AG10803 (cell line): ENCODE data around the gene ACTR6.

Experiments used
- DNase-seq: peaks from one replicate; pipeline ENCODE4 v3.0.0; 2010; ENCODE audit warnings: low read depth
- H3K4me3 ChIP-seq: 2 replicates; pipeline ENCODE4 v1.5.1; 2011; ENCODE audit warnings: mild to moderate bottlenecking, low read length, control low read depth
- TF ChIP-seq, protein P1 (sequence below): conservative IDR thresholded peaks from 2 replicates; pipeline ENCODE4 v1.5.1; 2011; ENCODE audit warnings: mild to moderate bottlenecking, low read length, control low read depth, inconsistent platforms

Gene ACTR6

DNA sequence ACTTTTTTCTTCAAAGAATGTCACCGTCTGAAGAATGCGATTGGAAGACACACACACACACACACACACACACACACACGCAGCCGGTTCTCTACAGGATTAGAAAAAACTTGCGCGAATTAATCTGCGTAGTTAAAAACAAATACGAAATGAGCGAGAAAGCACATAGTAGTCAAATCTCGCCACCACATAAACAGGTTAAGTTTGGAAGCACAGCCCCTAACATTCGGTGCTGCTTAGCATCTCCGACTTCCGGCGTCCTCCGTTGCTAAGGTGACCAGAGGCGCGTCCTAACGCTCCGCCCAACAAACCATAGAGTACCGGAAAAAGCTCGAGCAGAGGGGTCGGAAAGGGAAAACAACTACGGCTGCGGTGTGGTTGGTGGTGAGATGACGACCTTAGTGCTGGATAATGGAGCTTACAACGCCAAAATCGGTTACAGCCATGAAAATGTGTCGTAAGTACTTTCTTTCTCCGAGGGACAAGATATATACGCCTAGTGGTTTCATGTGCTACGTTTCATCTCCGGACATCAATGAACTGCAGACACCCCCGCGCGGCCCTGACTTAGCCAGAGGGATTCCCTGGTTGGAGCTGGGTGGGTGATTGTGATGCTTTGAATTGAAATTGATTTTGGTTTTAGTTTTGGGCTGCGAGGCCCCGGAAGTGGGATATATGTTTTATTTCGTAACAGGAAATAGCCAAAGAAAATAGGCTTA lies at the start of gene ACTR6:
Gene ACTR6, plus strand, starts transcription at position 353 of the 719 bp plus-strand sequence. Its CDS starts 37 bp downstream, at position 390.
- DNase-seq: peak; percentile 94
- H3K4me3 ChIP-seq: peak within 1 kb of the TSS; percentile 93
- TF ChIP-seq, protein P1, sequence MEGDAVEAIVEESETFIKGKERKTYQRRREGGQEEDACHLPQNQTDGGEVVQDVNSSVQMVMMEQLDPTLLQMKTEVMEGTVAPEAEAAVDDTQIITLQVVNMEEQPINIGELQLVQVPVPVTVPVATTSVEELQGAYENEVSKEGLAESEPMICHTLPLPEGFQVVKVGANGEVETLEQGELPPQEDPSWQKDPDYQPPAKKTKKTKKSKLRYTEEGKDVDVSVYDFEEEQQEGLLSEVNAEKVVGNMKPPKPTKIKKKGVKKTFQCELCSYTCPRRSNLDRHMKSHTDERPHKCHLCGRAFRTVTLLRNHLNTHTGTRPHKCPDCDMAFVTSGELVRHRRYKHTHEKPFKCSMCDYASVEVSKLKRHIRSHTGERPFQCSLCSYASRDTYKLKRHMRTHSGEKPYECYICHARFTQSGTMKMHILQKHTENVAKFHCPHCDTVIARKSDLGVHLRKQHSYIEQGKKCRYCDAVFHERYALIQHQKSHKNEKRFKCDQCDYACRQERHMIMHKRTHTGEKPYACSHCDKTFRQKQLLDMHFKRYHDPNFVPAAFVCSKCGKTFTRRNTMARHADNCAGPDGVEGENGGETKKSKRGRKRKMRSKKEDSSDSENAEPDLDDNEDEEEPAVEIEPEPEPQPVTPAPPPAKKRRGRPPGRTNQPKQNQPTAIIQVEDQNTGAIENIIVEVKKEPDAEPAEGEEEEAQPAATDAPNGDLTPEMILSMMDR: no peak

DNA sequence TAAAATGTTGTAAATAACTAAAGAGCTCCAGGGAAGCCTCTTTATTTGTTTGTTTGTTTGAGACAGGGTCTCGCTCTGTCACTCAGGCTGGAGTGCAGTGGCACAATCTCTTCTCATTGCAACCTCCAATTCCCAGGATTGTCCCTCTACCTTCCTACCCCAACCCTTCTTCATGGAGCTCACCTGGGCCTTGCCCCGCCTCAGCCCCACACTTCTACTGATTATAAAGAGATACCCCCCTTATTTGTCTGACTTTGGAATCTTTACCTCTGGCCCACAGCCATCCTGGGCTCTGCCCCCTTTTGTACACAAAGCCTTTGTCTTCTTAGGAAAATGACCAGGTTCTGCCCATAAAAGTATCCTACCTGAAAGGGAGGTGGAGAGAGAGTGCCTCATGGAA lies 48.8 kb upstream of the ACTR6 start:
- no peak overlapping the region for H3K4me3 ChIP-seq
- TF ChIP-seq, protein P1: no peak
- DNase-seq: no peak

DNA sequence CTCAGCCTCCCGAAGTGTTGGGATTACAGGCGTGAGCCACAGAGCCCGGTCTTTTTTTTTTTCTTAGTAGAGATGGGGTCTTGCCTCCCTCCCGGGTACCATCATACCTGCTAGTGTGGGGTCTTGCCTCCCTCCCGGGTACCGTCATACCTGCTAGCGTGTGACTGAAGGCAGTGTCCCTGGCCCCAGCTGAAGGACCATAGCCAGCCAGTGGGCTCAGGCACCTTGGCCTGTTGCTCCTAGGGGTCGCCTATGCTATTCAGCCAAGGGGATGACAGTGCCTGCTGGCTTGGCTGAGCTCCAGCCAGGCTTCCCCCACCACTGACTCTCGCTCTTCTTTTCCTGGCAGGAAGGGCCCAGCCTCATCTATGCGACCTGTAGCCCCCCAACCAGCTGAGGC lies 47.5 kb upstream of the ACTR6 start:
- no peak overlapping the region for H3K4me3 ChIP-seq
- TF ChIP-seq, protein P1: no peak
- no peak for DNase-seq

DNA sequence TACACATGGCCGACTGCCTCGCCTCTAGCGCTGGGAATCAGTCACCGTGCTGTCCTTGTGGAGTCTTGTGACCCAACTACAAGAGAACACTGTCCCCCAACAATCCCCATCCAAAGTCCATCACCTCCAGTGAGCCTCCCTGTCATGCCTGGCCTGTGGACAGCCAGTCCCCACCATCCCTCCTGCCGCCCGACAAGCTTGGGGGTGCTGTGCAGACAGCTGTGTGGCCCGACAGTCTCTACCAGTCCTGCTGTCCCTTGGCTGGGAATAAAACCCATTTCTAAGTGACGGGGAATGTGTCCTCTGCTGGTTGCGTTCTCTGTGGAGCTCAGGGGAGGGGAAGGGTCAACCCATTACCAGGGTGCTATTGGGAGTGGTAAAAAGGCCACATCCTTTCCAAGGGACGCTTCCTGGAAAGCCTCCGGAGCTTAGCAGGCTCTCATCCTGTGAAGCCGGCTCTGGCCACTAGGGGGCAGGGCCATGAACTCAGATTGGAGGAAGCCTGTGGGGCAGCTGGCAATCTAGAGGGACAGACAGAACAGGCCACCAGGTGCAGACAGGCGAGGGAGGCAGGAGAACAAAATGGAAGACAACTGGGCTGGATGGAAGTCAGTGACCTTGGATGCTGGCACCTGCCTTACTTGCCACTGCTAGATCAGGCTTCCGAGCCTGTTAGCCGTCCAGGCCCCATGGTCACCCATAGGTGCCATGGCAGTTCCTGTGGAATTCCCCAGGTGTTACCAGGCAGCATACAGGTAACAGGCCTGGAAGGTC lies 46.0 kb upstream of the ACTR6 start:
- TF ChIP-seq, protein P1: peak; percentile 84
- DNase-seq: peak; percentile 55
- no peak overlapping the region for H3K4me3 ChIP-seq

DNA sequence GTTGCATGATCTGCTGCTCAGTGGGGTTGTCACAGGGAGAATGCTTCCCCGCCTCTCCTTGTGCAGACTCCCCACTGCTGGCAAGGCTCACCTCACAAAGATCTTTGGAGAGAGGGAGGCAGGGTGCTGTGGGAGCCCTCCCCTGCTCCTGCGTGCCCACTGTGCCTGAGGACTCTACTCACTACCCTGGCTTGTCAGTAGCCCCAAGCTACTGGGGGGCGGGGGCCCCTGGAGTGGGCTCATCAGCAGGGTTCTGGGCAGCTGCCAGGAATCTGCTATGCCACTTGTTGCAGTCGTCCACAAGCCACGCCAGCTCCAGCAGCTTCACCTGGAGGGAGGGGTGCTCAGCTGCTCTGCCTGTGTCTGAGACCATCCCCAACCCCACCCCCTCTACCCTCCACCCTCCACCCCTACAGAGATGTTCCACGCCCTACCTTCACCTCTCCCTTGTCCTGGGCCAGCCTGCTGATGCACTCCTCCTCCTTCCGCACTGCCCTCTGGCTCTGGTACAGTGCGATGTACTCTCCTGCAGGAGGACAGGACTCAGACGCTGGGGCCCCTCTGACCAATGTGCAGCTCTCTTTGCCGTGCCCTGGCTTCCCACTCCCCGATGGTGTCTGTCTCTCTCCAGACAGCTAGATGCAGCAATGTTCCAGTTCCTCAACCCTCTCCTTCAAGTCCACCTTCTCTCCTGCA lies 43.7 kb upstream of the ACTR6 start:
- no peak for DNase-seq
- TF ChIP-seq, protein P1: no peak
- no peak overlapping the region for H3K4me3 ChIP-seq

DNA sequence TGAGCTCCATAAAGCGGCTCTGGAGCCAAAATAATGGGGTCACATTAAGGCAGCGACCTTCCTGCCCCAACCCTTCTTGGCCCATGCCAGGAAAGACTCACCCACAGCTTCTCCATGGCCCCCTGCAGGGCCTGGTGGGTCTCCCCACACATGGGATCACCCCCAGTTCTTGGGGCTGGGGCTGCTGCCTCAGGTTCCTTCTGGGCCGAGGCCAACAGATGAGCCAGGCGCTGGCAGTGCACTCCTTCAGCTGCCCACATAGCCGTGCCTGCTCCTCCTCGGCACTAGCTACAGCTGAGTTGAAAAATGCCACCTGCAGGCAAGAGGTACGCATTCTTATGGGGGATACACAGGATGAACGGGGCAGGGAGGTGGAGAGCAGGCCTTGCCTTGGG lies 43.2 kb upstream of the ACTR6 start:
- no peak overlapping the region for H3K4me3 ChIP-seq
- TF ChIP-seq, protein P1: no peak
- no peak for DNase-seq
